ENCODE data around the gene TARP.
"Not testable (repeated sequence)": the region's sequence is repeated elsewhere in the genome, so short reads cannot be mapped to it uniquely, and the experiment has no call there.

TARP gene

DNA sequence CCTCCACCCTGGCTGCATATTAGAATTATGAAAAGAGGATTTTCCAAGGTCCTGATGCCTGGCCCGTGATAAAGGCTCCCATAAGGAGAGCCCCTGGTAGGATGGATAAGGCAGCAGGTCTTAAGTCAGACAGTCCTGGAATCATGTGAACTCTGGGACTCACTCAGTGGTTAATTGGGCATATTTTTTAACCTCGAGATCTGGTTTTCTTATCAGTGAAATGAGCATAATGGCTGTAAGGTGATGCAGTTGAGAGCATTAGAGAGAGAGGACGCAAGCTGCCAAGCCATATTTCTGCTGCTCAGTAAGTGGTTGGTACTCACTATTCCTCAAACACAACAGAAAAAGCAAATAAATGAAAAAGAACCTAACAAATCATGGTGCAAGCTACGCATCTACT is 37.8 kb downstream of the TARP start:
- no peak overlapping the region for H3K27ac ChIP-seq
- no peak overlapping the region for H3K4me3 ChIP-seq (ENCODE audit: low read depth, low read length)
- H3K36me3 ChIP-seq (ENCODE audit: control insufficient read depth, insufficient read depth, low read length), result no peaks in the 10 kb centered on the region
- TF ChIP-seq, protein P1, sequence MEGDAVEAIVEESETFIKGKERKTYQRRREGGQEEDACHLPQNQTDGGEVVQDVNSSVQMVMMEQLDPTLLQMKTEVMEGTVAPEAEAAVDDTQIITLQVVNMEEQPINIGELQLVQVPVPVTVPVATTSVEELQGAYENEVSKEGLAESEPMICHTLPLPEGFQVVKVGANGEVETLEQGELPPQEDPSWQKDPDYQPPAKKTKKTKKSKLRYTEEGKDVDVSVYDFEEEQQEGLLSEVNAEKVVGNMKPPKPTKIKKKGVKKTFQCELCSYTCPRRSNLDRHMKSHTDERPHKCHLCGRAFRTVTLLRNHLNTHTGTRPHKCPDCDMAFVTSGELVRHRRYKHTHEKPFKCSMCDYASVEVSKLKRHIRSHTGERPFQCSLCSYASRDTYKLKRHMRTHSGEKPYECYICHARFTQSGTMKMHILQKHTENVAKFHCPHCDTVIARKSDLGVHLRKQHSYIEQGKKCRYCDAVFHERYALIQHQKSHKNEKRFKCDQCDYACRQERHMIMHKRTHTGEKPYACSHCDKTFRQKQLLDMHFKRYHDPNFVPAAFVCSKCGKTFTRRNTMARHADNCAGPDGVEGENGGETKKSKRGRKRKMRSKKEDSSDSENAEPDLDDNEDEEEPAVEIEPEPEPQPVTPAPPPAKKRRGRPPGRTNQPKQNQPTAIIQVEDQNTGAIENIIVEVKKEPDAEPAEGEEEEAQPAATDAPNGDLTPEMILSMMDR (IDR thresholded peaks at IDR 0.05), result no peak
- H3K9me3 ChIP-seq (ENCODE audit: control insufficient read depth, low read length), result no peaks in the 10 kb centered on the region
- H3K4me2 ChIP-seq (ENCODE audit: low read length), result no peak overlapping the region
- no peak overlapping the region for H3K9ac ChIP-seq
- no peak overlapping the region for H2AFZ ChIP-seq
- no peaks in the 10 kb centered on the region for H3K4me1 ChIP-seq
- no peaks in the 10 kb centered on the region for H3K27me3 ChIP-seq (ENCODE audit: control insufficient read depth, insufficient read depth, low read length)
- no peaks in the 10 kb centered on the region for H3K79me2 ChIP-seq

DNA sequence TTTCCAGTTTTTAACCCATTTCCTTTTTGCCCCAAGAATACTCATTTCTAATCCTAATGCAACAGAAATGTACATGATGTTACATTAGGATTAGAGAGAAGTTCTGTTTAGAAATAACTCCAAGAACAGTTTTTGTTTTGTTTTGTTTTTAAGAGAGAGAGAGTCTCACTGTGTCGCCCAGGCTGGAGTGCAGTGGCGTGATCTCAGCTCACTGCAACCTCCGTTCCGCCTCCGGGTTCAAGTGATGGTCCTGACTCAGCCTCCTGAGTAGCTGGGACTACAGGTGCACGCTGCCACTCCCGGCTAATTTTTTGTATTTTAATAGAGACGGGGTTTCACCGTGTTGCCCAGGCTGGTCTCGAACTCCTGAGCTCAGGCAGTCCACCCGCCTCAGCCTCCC is 38.7 kb downstream of the TARP start:
- H3K9ac ChIP-seq, result not testable (repeated sequence)

DNA sequence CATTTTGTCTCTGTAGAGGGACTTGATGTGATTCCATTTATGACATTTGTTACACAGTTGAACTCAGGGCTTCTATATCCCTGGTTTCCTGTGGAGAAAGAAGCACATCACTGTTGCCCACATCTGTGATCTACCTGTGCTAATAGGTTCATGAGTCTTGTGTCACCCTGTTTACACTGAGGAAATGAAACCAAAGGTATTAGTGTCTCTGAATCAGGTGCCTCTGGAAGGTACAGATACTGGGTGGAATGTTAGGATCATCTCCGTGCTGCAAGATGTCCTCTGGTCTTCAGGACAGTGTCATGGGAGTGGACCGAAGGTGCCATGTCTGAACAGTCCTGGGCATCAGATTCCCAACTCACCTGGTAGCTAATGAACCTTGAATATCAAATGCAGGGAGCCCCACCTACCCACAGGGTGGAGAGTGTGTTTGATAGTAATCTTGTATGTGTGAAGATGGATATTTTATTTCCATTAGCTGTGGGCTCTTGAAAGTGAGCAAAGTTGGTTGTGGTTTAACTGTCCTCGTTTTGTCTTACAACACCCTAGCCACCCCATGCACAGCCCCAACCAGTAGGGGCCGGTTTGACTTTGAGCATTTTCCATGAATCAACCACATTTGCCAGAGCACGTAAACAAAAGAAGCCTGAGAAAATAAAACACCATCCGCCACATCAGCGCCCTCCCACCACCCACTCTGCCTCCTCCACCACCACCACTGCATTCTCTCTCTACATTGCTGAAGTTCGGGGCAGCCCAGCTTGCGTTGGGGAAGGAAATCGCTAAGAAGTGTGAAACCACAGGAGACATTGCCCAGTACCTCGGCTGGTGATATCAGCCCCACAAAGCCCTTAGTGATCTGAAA is 40.7 kb downstream of the TARP start:
- Histone ChIP-seq H3K27me3 (ENCODE audit: control insufficient read depth, insufficient read depth, low read length) (no peaks in the 10 kb centered on the region), H3K36me3 (ENCODE audit: control insufficient read depth, insufficient read depth, low read length) (no peaks in the 10 kb centered on the region), H3K9ac (no peak overlapping the region), H3K79me2 (no peaks in the 10 kb centered on the region), H3K4me2 (ENCODE audit: low read length) (no peak overlapping the region), H3K4me1 (no peaks in the 10 kb centered on the region), H2AFZ (no peak overlapping the region), H3K27ac (no peak overlapping the region), H3K9me3 (ENCODE audit: control insufficient read depth, low read length) (no peaks in the 10 kb centered on the region), H3K4me3 (ENCODE audit: low read depth, low read length) (no peak overlapping the region)
- TF ChIP-seq, protein P1 (IDR thresholded peaks at IDR 0.05), result no peak

More for the DNA sequence above, 38.7 kb downstream of the TARP start:
- not testable (repeated sequence) for H3K4me3 ChIP-seq (ENCODE audit: low read depth, low read length); H3K4me2 ChIP-seq (ENCODE audit: low read length); H3K79me2 ChIP-seq; H3K9me3 ChIP-seq (ENCODE audit: control insufficient read depth, low read length); H3K27ac ChIP-seq; H2AFZ ChIP-seq; H3K27me3 ChIP-seq (ENCODE audit: control insufficient read depth, insufficient read depth, low read length); H3K4me1 ChIP-seq; H3K36me3 ChIP-seq (ENCODE audit: control insufficient read depth, insufficient read depth, low read length)

DNA sequence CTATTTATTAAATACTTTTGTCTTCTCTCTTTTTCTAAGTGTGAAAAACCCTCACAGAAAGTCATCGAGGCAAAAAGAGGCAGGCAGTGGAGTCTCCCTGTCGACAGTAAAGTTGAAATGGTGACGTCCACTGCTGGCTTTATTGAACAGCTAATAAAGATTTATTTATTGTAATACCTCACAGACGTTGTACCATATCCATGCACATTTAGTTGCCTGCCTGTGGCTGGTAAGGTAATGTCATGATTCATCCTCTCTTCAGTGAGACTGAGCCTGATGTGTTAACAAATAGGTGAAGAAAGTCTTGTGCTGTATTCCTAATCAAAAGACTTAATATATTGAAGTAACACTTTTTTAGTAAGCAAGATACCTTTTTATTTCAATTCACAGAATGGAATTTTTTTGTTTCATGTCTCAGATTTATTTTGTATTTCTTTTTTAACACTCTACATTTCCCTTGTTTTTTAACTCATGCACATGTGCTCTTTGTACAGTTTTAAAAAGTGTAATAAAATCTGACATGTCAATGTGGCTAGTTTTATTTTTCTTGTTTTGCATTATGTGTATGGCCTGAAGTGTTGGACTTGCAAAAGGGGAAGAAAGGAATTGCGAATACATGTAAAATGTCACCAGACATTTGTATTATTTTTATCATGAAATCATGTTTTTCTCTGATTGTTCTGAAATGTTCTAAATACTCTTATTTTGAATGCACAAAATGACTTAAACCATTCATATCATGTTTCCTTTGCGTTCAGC is 43.4 kb downstream of the TARP start:
- no peak overlapping the region for H3K27ac ChIP-seq

DNA sequence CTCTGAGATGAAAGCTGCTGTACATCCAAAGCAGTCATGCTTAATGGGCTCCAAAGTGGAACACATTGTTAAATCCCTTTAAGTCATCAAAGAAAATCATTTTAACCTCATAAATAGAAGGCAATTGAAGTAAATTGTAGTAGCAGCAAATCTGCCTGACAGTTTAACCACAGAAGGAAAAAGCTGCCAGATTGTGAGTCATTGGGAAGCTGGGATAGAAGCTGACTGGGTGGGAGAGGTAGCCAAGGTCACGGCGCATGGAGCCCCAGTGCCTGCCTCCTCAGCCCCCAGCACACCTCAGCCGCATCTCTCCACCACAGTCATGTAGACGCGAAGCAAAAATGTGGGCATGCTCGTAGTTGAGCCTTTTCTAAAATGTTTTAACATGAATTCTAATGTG is 44.0 kb downstream of the TARP start:
- no peak overlapping the region for H3K9ac ChIP-seq
- no peaks in the 10 kb centered on the region for H3K36me3 ChIP-seq (ENCODE audit: control insufficient read depth, insufficient read depth, low read length)
- no peak overlapping the region for H3K27ac ChIP-seq
- no peak overlapping the region for H2AFZ ChIP-seq
- H3K4me2 ChIP-seq (ENCODE audit: low read length), result no peak overlapping the region
- H3K4me1 ChIP-seq, result no peaks in the 10 kb centered on the region
- H3K27me3 ChIP-seq (ENCODE audit: control insufficient read depth, insufficient read depth, low read length), result no peaks in the 10 kb centered on the region
- no peaks in the 10 kb centered on the region for H3K9me3 ChIP-seq (ENCODE audit: control insufficient read depth, low read length)
- H3K79me2 ChIP-seq, result no peaks in the 10 kb centered on the region
- TF ChIP-seq, protein P1 (IDR thresholded peaks at IDR 0.05), result no peak
- no peak overlapping the region for H3K4me3 ChIP-seq (ENCODE audit: low read depth, low read length)

More for the DNA sequence above, 43.4 kb downstream of the TARP start:
- no peak overlapping the region for H3K9ac ChIP-seq
- H3K27me3 ChIP-seq (ENCODE audit: control insufficient read depth, insufficient read depth, low read length), result no peaks in the 10 kb centered on the region
- no peaks in the 10 kb centered on the region for H3K36me3 ChIP-seq (ENCODE audit: control insufficient read depth, insufficient read depth, low read length)
- no peak overlapping the region for H3K4me3 ChIP-seq (ENCODE audit: low read depth, low read length)
- TF ChIP-seq, protein P1 (IDR thresholded peaks at IDR 0.05), result no peak
- no peaks in the 10 kb centered on the region for H3K4me1 ChIP-seq
- no peak overlapping the region for H2AFZ ChIP-seq
- no peak overlapping the region for H3K4me2 ChIP-seq (ENCODE audit: low read length)
- no peaks in the 10 kb centered on the region for H3K79me2 ChIP-seq
- H3K9me3 ChIP-seq (ENCODE audit: control insufficient read depth, low read length), result no peaks in the 10 kb centered on the region
